NK-92 (cell line): ENCODE measurements around the gene RPL39.
"Not testable (repeated sequence)": the region's sequence is repeated elsewhere in the genome, so short reads cannot be mapped to it uniquely, and the experiment has no call there.

Experiments used
- DNase-seq: peaks from one replicate; lab custom pipeline; 2025; ENCODE audit not compliant: unreplicated experiment; lab: John Stamatoyannopoulos, UW

RPL39 gene

DNA sequence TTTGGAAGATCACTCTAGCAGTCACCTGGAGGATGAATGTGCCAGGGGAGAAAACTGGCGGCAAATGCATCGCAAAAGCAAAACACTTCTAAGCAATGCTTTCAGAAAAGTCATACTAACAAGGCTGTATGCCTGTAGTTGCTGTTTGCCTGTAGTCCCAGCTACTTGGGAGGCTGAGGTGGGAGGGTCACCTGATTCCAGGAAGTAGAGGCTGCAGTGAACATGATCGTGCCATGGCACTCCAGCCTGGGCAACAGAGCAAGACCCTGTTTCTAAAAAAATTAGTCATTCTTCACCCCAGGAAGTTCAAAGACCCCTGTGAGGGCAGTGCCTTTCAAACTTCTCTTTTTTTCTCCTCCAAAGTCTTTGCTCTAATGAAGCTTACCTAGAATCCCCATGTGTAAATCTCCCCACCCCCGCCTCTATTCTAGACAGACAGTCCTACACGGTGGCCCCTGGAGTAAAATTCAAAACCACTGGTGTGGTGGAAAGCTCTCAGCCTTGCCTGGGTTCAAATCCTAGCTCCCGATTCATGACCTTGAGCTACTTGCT is 27.5 kb downstream of the RPL39 start:
- no peak for DNase-seq

GRCh38 chrX:119763181-119763580 is 28.2 kb downstream of the RPL39 start:
- no peak for DNase-seq

DNA sequence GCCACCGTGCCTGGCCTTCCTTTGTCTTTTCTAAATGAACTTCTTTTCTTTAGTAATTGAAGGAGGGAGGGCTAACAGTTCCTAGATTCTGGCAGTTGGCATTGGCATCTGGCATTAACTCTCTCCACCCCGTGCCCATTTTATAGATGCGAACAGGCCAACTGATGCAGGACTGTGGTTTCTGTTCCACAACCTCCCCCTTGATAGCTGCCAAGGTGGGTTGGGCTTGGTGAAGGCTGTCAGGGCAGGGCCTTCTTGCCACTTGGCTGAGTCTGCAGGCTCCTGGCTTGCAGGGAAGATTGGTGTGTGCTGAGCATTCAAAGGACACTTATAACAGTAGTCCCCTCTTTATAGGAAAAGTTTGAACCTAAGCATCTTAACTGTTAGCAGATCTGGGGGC is 28.7 kb downstream of the RPL39 start:
- DNase-seq, result no peak

GRCh38 chrX:119760026-119760877 is 31.2 kb downstream of the RPL39 start:
- no peak for DNase-seq

DNA sequence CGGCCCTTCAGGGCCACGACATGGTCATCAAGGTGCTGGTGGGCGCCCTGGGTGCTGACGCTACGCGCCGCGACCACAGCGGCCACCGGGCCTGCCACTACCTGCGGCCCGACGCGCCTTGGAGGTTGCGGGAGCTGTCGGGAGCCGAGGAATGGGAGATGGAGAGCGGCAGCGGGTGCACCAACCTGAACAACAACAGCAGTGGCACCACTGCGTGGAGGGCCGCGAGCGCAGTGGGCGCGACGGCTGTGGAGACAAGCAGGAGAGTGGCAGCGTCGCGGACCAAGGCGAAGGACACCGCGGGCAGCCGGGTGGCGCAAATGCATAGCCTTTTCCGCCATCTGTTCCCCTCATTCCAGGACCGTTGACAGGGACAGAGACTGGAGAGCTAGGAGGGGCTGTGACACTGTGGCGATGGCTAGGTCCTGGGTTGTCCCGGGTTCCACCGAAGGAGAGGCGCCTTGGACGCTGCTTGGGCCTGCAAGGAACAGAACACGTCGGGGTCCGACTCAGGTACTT is 32.1 kb downstream of the RPL39 start:
- no peak for DNase-seq

DNA sequence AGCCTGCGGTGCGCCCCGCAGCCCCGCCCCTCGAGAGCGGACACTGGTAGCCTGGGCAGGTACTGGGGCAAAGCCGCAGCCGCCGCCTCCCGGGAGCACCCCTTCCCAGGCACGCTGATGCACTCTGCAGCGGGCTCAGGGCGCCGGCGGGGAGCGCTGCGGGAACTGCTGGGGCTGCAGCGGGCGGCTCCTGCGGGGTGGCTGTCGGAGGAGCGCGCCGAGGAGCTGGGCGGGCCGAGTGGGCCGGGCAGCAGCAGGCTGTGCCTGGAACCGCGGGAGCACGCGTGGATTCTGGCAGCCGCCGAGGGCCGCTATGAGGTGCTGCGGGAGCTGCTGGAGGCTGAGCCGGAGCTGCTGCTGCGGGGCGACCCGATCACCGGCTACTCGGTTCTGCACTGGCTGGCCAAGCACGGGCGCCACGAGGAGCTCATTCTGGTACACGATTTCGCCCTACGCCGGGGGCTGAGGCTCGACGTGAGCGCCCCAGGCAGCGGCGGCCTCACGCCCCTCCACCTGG is 32.6 kb downstream of the RPL39 start:
- no peak for DNase-seq

DNA sequence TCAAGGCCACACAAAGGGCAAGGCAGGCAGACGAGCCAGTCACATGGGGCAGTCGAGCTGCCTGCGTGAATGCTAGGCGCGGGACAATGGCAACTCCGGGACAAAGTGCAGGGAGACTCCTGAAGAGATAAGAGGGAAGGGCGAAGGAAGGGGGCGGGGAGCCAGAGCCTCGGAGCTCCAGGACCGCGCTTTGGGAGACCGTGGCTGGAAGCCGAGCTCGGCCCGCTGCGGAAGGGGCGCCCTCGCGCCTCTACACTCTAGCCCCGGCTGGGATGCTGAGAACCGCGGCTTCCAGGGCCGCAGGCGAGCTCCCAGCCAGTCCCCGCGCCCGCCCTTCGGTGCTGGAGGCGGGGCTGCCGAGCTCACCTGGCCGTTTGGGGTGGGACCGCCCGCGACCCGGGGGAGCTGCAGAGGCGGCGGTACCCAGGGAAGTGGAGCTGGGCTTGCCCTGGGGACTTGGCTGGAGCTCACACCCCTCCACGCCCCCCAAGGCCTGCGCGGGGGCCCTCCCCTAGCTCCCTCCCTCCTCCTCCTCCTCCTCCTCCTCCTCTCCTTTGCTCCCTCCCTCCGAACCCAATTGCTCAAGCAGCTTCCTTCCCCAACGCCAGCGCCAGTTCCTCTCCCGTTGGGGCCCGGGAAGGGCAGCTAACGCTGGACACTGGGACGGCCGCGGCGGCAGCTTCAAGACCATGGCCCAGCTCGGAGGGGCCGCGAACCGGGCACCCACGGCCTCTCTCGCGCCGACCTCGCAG is 33.3 kb downstream of the RPL39 start, which contains the start of gene SOWAHD:
Gene SOWAHD, plus strand, starts transcription at position 610 of the 752 bp plus-strand sequence. Its CDS starts 80 bp downstream, at position 690.
- no peak for DNase-seq

DNA sequence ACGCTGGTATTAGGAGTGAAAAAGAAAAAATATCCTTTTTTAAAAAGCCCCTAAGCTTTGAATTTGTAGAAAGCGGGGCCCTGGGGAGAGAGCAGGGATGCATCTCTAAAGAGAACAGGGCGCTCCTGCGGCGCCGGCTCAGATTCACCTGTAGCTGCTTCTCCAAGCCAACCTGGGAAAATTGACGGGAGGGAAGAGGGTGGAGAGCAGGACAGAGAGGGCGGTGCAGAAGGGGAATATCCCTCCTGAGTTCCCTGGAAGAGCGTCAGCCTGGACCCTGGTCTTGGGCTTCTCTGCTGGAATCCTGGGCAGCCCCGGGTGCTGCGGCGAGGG is 33.8 kb downstream of the RPL39 start:
- no peak for DNase-seq

- no peak for DNase-seq
Measured at GRCh38 chrX:119756926-119757635, 34.3 kb downstream of the RPL39 start.

DNA sequence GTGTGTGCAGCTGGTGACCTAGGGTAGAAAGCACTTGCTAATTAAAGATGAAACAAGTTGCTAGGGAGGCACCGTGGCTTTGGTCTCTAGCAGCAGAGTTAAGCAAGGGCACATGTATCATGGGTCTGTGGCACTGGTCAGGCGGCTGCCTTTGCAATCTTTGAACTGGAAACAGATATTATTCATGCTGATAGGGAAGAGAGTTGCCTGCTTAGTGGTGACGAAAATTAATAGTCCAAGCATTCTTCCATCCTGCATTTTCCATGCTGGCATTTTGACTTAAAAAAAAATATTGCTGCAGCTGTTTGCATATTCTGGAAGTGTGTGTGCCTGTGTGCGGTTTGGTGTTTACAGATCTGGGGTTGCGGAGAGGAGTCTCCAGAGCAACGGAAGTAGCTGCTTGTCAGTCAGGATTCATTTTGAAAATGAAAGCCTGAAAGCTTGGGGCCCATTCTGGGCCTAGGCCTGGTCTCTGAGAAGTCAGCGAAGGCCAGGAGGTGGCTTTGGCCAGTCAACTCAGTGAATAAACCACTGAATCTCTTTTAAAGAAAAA is 35.4 kb downstream of the RPL39 start:
- DNase-seq, result no peak

DNA sequence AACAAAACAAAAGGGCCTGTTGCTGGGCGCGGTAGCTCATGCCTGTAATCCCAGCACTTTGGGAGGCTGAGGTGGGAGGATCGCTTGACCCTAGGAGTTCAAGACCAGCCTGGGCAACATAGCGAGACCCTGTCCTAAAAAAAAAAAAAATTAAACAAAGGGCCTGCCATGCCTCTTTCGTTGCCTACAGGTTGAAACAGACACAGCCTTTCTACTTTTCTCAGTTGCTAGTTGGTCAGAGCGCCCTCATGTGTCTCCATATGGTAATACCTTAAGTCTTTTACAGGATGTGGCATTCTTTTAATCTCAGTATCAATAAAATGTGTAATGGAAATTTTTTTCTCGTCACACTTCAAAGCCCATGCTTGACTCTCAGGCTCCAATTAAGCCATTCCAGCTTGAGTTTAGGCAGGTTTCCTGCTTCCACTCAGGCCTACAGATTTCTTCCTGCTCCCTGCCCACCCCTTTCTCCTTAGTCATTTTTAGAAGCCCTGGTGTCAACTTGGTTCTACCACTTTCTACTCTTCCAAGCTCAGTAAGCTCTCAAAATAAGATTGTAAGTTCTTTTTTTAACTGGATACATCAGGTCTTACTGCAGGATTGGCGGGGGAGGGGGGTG is 37.7 kb downstream of the RPL39 start:
- DNase-seq, result no peak

- DNase-seq, result no peak
Measured at GRCh38 chrX:119753001-119753400, 38.4 kb downstream of the RPL39 start.

DNA sequence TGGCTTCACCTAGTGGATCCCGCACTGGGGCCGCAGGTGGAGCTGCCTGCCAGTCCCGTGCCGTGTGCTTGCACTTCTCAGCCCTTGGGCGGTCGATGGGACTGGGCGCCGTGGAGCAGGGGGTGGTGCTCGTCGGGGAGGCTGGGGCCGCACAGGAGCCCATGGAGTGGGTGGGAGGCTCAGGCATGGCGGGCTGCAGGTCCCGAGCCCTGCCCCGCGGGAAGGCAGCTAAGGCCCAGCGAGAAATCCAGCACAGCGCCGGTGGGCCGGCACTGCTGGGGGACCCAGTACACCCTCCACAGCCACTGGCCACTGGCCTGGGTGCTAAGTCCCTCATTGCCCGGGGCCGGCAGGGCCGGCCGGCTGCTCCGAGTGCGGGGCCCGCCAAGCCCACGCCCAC is 40.7 kb downstream of the RPL39 start:
- not testable (repeated sequence) for DNase-seq

GRCh38 chrX:119750131-119750530 is 41.3 kb downstream of the RPL39 start:
- not testable (repeated sequence) for DNase-seq

- no peak for DNase-seq
Measured at GRCh38 chrX:119745283-119745848, 46.1 kb downstream of the RPL39 start.

- DNase-seq, result no peak
Measured at GRCh38 chrX:119738742-119739141, 52.7 kb downstream of the RPL39 start.
